Endometrial microvascular endothelial cells (primary cell): Measurements from ENCODE around the gene PTH2R. TPM values are rescaled to one million over a fixed set of nuclear protein-coding genes. Genes with fewer than 3 reads are reported as not detected.
"Not testable (repeated sequence)": the region's sequence is repeated elsewhere in the genome, so short reads cannot be mapped to it uniquely, and the experiment has no call there.

Source experiments
- in situ Hi-C: cut with HindIII; loops from 2 replicates; pipeline ENCODE4 v1.10.0; 2017; ENCODE audit warnings: low sequenced_read_pairs, low pct_unique_long_range_greater_than_20kb; ENCODE audit errors: inconsistent ontology term
- total RNA-seq: library from RNA; depleted of rRNA; stranded (reverse); fragments of >200 nt; gene quantifications from one replicate; pipeline ENCODE4 v1.2.3, GENCODE V29; 2015; ENCODE audit errors: inconsistent ontology term

Gene PTH2R, protein sequence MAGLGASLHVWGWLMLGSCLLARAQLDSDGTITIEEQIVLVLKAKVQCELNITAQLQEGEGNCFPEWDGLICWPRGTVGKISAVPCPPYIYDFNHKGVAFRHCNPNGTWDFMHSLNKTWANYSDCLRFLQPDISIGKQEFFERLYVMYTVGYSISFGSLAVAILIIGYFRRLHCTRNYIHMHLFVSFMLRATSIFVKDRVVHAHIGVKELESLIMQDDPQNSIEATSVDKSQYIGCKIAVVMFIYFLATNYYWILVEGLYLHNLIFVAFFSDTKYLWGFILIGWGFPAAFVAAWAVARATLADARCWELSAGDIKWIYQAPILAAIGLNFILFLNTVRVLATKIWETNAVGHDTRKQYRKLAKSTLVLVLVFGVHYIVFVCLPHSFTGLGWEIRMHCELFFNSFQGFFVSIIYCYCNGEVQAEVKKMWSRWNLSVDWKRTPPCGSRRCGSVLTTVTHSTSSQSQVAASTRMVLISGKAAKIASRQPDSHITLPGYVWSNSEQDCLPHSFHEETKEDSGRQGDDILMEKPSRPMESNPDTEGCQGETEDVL
- total RNA-seq = not detected

DNA sequence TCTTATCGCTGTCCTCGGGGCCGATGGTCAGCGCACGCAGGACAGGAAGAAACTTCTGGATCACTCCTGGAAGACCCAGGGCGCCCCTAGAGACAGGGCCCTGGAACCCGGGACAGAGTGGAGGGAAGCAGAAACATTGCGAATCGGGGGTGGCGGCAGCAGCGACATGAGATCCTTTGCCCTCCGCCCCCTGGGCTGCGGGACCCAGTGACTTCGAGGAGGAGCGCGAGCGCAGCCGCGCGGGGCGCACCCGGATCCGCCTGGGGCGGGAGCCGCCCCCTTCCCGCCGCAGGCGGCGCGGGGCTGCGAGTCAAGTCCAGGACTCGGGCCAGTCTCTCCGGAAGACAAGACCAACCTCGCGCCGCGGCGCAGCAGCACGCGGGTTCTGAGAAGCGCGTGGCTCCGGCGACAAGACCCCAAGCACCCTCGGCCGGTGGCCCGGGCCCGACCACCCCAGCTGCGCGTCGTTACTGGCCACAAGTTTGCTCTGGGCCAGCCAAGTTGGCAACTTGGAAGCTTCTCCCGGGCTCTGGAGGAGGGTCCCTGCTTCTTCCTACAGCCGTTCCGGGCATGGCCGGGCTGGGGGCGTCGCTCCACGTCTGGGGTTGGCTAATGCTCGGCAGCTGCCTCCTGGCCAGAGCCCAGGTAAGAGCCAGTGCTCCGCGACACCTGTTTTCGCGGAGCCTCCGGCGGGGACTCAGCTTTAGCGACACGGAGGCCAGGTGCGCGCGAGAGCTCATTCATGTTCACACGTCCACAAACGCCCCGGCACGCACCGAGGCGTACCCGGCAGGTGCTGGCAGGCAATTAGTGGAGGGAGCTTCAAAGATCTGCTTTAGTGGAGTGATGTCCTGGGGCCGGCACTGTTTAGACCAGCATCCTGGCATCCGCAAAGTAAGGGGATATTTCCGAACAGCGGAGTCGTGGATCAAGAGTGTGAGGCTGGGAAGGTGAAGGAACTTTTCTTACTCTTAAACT, at the start of gene PTH2R:
TSS of gene PTH2R (plus strand) at position 319 of the 978 bp plus-strand sequence. CDS start at position 571, 252 bp downstream.
- in situ Hi-C loops = no loop called here

DNA sequence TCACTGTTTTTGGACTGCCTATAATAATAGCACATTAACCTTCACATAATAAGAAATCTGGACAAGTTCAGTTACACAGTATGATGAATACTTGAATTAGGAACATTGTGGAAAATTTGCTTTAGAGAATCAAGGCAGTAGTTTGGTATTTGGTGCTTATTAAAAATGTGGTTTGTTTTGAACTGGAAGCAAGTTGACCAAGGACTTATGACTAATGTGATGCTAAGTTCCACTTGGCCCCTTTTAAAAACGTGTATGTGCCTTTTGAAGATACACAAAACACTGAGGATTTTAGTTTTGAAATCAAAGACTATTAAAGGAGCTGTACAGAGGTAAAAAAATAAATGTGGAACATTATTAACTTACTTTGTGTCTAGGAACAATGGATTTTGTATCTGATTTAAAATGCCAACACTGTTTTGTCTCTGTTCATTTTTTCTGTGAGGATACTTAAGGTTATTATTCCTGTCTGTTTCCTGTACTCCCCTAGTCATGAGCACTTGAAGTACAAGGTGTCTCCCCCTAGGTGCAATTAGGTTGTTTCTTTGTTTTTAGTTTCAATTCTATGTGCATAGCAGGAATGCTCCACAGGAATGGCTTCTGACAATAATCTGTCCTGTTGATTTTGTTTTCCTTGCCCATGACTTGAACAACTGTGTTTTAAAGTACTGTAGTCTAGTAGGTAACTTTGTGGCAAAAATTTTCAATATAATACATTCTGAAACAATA, 49.6 kb upstream of the PTH2R start:
- in situ Hi-C loops = no loop called here

DNA sequence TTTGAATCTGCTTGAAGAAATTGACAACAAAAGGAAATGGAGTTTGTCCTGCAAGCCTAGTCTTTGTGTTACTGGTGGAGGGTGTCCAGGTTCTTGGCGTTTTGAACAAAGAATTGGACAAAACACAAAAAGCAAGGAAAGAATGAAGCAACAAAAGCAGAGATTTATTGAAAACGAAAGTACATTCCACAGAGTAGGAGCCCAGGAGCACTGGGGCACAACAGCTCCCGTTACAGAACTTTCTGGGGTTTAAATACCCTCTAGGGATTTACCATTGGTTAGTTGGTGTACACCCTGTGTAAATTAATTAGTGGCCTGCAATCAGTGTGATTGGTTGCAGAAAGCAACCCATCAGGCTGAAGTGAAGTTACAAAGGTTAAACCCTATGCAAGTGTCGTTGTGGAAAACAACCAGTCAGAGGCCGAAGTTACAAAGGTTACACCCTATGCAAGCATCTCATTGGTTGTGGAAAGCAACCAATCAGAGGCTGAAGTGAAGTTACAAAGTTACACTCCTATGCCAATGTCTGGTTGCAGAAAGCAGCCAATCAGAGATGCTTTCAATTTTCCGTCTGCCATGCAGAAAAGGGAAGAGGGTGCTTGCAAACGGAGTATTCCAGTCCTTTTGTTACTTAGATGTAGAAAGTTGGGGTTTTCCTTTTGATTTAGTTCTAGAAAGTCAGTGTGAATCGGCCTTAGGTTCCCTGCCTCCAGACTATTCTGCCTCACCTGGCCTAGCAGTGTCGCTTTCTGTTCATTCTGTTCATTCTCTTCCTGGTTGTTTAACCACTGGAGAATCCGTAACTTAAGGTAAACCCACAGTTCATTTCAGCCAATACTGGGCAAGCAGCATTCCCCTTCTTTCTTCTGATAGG, 47.6 kb upstream of the PTH2R start:
- in situ Hi-C loops = no loop called here

DNA sequence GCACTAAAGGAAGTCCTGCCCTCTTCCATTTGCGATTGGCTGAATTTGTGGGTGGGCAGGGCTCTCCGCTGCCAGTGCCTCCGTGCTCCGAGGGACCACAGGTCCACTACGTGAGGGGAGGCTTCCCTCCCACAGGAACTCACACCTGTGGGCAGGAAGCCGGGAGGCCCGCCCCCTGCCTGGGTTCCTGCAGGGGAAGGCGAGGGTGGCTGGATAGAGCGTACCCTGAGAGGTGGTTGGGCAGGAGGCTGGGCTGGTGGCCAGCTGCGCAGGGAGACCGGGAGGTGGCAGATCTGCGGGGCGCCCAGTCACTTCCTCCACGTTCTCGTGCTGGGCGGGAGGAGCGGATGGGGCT, 47.0 kb upstream of the PTH2R start:
- in situ Hi-C loops = no loop called here

DNA sequence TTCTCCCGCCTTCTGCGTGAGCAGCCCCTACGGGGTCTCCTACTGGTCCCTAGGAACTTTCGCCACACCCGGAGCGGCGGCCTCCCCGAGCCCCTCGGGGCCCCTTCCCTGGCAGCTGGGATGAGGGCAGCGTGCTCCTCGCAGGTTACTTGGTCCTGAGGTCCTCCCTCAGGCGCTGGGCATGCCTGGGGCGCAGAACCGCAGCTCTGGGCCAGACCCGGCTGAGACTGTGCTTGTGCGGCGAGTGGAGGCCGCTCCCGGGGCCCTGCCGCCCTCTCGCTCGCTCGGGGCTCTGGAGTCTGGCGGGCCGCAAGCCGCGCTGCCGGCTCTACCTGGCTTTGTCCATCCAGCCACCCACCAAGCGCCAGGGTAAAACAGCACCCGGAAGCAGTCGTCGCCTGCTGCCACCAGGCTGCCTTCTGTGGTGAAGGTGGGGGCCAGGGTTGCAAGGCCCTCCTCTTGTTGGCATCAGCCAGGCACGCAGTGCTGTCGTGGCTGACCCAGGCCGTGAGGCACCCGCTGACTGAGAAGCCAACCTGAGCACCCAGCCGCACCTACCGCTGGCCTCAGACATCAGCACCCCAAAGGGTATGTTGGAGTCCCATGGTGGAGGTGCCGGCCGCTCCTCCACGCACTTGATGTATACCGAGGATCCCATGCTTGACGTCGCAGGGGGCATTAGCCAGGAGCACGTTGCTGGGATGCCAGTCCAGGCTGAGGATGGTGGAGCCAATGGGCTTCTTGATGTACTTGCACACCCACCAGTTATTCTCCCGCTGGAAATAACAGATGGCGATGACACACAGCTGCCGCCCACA, 46.1 kb upstream of the PTH2R start:
- in situ Hi-C loops = no loop called here

DNA sequence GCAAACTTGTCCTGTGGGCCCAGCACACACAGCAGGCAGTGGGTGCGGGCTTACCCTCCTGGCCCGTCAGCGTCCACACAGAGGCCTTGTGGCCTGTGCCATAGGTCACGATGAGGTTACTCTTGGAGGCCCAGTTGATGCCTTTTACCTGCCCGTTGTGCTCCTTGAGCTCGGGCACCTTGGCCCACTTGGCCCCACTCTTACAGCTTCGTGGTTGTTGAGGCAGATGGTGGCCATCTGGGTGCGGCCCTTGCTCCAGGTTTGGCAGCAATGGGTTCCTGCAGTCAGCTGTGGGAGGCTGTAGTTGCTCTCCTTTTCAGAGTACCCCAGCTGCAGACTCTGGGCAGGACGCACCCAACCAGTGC, 45.5 kb upstream of the PTH2R start:
- in situ Hi-C loops = no loop called here

DNA sequence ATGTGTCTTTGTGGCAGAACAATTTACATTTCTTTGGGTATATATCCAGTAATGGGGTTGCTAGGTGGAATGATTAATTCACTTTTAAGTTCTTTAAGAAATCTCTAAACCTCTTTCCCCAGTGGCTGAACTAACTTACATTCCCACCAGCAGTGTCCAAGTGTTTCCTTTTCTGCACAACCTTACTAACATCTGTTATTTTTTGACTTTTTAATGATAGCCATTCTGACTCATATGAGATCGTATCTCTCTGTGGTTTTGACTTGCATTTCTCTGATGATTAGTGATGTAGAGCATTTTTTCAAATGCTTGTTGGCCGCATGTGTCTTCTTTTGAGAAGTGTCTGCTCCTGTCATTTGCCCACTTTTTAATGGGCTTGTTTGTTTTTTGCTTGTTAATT, 43.1 kb upstream of the PTH2R start:
- in situ Hi-C loops = no loop called here

DNA sequence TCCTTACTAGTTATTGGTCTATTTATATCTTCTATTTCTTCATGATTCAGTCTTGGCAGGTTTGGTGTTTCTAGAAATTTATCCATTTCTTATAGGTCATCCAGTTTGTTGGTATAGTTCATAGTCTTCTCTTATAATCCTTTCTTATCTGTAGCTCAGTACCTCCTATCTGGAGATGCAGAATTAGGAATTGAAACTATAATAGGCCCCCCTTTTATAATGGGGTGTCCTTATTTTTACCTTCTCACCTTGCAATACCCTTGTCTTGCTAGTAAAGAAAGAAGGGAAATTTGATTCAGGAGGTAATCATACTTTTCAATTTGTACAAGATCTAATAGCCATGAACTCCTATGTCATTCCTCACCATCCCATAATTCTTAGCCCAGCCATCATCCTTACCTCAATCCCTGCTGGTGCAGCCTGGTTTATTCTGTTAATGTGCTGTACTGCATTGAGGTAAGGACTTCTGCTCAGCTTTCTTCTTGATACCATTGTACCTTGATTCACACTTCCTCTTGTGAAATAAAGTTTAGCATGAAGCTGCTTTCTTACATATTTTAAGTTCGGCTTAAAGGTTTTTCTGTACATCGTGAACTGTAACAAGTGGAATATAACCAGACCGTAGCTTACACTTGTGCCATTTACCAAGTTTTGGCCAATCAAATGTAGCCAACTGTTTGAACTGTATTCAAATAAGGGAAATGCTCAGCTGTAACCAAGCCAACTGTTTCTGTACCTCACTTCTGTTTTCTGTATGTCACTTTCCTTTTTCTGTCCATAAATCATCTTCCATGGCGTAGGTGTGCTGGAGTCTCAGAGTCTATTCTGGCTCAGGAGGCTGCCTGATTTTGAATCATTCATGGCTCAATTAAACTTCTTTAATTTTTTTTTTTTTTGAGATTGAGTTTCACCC, 40.1 kb upstream of the PTH2R start:
- in situ Hi-C loops = no loop called here

DNA sequence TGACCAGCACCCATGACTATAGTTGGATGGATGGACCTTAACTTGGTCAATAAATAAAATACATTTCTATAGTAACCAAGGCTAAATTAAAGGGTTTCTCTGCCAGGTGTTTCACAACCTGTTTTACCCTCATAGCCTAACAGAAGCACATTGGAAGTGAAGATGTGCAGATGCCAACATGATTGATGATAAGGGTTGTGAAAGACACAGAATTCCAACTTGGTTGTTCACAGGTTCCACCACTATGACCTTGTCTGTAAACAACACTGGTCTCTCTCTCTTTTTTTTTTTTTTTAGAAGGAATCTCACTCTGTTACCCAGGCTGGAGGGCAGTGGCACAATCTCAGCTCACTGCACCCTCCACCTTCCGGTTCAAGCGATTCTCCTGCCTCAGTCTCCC, 37.5 kb upstream of the PTH2R start:
- in situ Hi-C loops = no loop called here

DNA sequence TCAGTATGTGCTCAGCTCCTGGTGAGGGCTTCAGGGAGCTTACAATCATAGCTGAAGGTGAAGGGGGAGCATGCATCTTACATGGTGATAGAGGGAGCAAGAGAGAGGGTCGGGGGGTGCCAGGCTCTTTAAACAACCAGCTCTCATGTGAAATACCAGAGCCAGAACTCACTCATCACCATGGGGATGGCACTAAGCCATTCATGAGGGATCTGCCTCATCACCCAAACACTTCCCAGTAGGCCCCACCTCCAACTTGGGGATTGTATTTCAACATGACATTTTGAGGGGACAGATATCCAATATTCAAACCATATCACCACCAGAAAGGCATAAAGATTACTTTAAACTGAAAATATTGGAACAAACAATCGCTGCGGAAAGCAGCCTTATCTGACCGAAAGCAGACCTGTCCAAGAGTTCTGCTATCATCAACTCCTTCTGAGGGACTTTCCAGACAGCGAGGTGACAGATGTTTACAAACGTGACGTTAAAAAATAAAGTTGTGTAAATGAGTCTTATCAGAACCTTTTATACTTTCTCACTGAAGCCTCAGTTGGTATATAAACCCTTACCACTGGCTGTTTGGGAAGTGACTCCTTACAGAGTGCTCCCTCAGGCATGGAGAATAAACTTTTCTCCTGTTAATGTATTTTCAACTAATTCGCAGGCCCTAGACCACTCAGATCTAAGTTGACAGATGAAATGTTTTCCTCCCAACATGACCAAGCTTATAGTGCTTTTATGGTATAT, 35.5 kb upstream of the PTH2R start:
- in situ Hi-C loops = no loop called here

DNA sequence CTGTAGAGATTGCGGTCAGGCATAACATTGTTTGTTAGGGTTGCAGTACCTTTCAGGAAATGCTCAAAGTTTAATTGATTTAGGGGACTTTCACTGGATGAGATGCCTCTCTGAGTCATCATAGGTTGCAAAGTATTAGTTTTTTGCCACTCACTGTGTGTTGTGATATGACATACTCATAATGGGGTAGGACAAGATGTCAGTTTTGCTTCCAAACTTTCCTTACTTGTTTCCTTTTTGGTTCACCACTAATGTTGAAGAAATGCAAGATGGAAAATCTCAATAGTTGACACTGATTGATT, 35.0 kb upstream of the PTH2R start:
- in situ Hi-C loops = no loop called here

DNA sequence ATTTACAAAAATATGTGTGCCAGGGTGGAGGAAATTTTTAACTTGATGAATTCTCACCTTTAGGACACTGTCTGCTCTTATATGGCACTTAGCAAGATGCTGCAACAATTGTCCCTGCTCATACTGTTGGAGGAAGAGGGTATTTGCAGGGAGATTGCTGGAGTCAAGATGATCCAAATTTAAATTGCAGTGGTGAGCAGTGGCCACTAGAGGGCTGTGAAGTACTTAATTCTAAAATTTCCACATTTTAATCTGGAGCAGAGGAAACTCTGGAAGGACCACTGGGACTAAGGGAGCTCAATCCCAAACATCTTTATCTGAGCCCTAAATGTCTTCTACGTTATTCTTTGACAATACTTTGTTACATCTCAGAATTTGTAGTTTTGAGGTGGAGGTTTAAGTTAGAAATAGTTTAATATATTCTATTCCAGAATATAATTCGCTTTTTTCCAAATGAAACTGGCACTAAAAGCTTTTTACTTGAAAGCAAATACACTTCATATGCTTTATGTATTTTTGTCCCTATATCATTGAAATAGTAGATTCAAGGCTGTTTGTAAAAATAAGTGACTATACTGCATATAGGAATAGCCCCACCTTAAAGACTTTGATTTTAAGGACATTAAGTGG, 33.0 kb upstream of the PTH2R start:
- in situ Hi-C loops = no loop called here

DNA sequence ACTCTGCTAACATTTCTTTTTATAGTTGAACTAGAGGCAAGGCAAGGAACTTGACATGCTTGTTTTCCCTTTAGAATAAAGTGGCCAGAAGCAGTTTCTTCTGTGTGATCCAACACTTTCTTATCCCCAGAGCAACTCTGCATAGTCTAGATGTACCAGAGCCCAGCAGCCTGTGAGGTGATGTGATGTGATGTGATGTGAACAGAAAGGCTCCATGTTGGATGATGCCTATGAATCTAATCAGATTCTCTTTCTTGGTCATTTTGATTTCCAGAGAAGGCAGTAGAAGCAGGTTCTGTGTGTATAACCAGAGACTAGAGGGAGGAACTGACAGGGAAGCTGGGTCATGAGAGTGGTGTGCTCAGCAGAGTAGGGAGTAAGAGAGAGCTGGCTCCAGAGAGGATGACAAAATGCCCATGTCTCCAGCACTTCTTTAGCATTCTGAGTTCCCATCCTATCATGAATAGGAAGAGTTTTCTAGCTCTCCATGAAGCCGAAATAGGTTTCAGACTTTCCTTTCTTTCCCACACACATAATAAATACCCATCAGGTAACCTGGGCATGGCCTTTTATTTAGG, 31.0 kb upstream of the PTH2R start:
- in situ Hi-C loops = no loop called here

DNA sequence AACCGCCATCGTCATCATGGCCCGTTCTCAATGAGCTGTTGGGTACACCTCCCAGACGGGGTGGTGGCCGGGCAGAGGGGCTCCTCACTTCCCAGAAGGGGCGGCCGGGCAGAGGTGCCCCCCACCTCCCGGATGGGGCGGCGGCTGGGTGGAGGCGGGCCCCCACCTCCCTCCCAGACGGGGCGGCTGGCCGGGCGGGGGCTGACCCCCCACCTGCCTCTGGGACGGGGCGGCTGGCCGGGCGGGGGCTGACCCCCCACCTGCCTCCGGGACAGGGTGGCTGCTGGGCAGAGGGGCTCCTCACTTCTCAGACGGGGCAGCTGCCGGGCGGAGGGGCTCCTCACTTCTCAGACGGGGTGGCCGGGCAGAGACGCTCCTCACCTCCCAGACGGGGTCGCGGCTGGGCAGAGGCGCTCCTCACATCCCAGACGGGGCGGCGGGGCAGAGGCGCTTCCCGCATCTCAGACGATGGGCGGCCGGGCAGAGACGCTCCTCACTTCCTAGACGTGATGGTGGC, 29.2 kb upstream of the PTH2R start:
- in situ Hi-C loops = not testable (repeated sequence)

DNA sequence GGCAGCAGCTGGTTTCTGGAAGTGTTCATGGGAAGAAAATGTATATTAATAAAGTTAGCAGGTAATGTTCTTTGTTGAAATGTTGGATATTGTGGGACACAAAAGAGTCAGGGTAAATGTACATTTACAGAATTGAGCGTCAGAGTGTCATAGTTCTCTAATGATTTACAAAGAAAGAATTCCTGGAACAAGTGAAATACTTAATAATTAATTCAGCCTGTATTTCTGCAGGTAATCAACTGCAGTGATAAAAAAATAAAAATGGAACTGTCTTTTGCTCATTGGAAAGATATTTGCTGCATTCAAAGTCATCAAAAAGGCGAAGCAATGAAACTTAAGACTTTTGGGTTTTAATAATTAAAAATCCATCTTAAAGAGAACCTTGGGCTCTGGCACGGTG, 27.4 kb upstream of the PTH2R start:
- in situ Hi-C loops = no loop called here
